HG02943 (cell line): ENCODE results near the gene RABGGTB.
"Not testable (repeated sequence)": the region's sequence is repeated elsewhere in the genome, so short reads cannot be mapped to it uniquely, and the experiment has no call there.

Experiments
- ATAC-seq: cut with Tn5 transposase; IDR thresholded peaks from one replicate; pipeline ENCODE4 v1.9.1; 2021; ENCODE audit warnings: mild to moderate bottlenecking, low read depth, moderate library complexity; ENCODE audit not compliant: unreplicated experiment

The RABGGTB gene

GRCh38 chr1:75785983-75786853 lies at the start of gene RABGGTB:
RABGGTB (plus strand) TSS chr1:75786256; CDS start chr1:75786272, 16 bp downstream.
- peak; percentile 62 for ATAC-seq

DNA sequence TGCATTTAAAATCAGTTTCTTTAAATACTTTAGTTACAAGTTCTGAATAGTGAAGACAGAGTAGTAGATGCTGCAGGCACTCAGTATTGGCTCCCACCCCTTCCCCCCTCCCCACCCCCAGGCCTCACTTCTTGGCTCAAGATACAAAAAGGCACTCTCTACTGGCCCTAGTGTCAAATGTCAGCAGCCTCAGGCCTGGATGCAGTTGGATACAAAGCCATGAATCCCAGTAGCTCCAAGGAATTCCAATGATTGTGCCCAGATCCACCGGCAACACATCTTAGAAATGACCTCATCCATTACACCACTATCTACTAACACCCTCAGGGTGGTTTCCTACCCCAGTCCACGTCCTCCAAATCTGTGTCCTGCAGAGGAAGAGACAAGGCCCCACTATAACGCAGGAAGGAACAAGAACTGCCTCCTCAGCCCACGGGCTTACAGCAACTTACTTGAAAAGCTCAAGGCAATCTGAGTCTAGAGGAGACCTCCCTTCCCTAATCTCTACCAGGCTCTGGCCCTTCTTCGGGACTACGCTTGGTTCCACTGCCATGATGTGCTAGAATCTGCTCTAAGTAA lies 43.9 kb upstream of the RABGGTB start:
- no peak for ATAC-seq

DNA sequence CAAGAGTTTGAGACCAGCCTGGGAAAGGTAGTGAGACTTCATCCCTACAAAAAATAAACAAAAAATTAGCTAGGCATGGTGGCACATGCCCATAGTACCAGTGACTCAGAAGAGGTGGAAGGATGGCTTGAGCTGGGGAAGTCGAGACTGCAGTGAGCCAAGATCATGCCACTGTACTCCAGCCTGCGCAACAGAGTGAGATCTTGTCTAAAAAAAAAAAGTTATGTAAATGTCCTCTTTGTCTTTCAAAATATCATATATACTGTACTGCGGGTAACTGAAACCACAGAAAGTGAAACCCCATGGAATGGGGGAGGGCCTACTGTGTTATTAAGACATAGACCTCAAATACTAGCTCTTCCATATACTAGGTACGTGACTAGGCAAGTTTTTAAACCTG lies 40.8 kb upstream of the RABGGTB start:
- peak; percentile 83 for ATAC-seq

DNA sequence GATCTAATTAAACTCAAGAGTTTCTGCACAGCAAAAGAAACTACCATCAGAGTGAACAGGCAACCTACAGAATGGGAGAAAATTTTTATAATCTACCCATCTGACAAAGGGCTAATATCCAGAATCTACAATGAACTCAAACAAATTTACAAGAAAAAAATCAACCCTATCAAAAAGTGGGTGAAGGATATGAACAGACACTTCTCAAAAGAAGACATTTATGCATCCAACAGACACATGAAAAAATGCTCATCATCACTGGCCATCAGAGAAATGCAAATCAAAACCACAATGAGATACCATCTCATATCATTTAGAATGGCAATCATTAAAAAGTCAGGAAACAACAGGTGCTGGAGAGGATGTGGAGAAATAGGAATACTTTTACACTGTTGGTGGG lies 28.8 kb upstream of the RABGGTB start:
- ATAC-seq: not testable (repeated sequence)

DNA sequence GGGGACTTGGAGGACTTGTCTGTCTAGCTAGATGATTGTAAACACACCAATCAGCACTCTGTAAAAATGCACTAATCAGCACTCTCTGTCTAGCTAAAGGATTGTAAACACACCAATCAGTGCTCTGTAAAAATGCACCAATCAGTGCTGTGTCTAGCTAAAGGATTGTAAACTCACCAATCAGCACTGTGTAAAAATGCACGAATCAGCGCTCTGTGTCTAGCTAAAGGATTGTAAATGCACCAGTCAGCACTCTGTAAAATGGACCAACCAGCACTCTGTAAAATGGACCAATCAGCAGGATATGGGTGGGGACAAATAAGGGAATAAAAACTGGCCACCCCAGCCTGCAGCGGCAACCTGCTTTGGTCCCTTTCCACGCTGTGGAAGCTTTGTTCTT lies 27.5 kb upstream of the RABGGTB start:
- not testable (repeated sequence) for ATAC-seq

GRCh38 chr1:75764057-75764655 lies 21.9 kb upstream of the RABGGTB start:
- no peak for ATAC-seq

- ATAC-seq: no peak
Observed at GRCh38 chr1:75765697-75766355, 20.2 kb upstream of the RABGGTB start.

DNA sequence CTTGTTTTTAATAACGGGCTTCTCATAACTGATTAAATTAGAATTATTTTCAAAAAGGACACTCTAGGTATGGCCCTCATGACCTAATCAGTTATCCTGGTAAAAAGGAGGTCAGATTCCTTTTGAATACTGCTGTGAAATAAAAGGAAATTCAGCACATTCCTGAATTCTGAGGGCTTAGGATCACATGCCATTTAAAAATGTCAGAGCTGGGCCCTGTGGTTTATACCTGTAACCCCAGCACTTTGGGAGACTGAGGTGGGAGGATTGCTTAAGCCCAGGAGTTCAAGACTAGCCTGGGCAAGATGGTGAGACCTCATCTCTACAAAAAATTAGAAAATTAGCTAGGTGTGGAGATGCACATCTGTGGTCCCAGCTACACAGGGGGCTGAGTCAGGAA lies 18.0 kb upstream of the RABGGTB start:
- ATAC-seq: no peak

DNA sequence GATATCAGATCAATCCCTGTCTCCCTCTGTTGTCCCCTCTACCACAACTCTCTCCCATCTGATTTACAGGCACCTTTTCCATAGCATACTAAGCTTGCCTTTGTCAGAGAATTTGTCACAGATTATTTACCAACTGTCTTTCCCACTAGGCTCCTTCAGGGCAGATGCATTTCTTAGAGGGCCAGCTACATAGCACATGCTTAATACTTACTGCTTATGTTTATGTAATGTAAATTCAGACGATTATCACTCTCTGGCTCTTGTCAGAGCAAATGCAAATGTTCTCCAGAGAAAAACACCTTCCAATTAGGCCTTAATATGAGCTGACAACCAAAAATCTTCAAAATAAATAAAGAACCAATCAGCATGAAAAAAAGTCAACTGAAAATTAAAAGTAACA lies 15.3 kb upstream of the RABGGTB start:
- no peak for ATAC-seq

DNA sequence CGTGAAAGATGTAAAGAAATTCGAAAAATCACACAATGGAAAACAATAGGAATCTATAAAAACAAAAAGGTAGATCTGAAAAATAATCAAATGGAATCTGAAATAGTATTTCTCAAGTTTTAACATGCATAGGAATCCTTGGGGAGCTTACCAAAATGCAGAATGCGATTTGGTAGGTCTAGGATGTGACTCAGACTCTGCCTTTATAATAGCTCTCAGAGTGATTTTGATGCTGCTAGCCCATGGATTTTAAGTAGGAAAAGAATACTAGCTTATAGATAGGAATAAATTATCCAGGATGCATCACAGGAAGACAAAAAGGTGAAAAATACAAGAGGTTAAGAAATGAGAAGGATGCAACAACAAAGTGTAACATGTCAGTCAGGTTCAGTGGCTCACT lies 14.1 kb upstream of the RABGGTB start:
- ATAC-seq: no peak

- not testable (repeated sequence) for ATAC-seq
Observed at GRCh38 chr1:75777812-75778211, 8.2 kb upstream of the RABGGTB start.

- ATAC-seq: not testable (repeated sequence)
Observed at GRCh38 chr1:75778694-75779093, 7.4 kb upstream of the RABGGTB start.

GRCh38 chr1:75780183-75780582 lies 5.9 kb upstream of the RABGGTB start:
- ATAC-seq: not testable (repeated sequence)

DNA sequence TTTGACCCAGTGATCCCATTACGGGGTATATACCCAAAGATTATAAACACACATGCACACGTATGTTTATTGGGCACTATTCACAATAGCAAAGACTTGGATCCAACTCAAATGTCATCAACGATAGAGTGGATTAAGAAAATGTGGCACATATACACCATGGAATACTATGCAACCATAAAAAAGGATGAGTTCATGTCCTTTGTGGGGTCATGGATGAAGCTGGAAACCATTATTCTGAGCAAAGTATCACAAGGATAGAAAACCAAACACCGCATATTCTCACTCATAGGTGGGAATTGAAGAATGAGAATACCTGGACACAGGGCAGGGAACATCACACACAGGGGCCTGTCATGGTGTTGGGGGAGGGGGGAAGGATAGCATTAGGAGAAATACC lies 2.1 kb upstream of the RABGGTB start:
- ATAC-seq: not testable (repeated sequence)

DNA sequence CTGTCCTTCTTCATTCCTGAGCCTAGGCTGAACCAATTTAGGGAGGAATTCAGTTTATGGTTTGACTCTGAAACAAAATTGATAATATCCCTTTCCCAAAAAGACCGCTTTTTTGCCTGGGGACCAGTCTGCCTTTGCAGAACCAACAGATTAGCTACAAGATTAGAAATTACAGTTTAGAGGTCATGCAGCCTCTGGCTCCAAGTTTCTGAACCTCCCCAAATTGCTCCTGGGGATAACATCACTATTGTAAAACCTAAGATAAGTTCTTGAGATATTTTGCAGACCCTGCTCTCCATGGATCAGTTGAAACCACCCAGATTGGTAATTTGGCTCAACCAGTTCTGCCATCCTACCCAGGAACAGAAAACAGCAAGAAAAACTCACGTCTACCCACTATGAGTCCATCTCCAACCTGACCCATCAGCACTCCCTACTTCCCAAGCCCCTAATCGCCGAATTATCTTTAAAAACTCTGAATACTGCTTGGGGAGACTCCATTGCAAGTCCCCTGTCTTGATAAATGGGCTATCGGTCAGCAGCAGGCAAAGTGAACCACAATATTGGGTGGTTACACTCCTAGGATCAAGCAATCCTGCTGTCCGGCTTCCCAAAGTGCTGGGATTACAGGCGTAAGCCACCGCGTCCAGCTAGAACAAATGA lies 605 bp upstream of the RABGGTB start:
- peak; percentile 28 for ATAC-seq

DNA sequence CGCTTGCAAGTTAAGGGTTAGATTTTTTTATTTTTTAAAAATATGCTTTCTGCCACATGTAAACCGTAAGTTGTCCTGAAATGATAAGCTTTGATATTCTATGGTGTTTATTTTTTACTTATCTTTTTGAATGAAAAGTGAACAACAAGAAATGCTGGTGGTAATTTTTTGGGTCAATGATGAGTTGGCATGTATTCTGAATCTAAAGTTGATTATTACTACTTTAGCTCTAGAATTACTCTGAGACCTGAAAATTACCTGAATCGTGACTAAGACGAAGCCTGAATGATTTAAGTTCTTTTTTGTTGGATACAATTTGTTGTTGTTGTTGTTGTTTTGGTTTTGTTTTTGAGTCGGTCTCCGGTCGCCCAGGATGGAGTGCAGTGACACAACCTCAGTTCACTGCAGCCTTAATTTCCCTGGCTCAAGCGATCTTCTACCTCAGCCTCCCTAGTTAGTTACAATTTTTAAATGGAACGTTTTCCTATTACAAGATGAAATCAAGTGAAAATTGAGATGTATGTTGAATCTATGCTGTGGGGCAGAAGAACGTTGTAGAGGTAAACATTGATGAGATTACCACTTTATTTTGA lies 941 bp downstream of the RABGGTB start:
- ATAC-seq: no peak

- no peak for ATAC-seq
Observed at GRCh38 chr1:75787524-75787923, 1.5 kb downstream of the RABGGTB start.

DNA sequence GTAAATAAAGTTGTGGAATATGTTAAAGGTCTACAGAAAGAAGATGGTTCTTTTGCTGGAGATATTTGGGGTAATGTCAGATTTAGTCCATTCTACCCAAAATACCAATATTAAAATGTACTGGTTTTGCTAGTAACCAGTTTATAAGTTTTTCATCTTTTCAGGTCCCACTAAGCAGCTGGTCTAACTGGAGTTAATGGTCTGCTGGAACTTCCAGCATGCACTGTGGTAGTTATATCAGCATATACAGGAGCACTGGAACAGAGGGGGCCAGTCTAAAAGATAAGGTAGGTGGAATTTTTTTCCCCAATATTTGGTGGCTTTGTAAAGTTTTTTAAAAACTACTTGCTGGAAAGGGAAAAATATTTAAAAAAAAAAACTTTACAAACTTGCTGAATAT lies 3.9 kb downstream of the RABGGTB start:
- no peak for ATAC-seq

DNA sequence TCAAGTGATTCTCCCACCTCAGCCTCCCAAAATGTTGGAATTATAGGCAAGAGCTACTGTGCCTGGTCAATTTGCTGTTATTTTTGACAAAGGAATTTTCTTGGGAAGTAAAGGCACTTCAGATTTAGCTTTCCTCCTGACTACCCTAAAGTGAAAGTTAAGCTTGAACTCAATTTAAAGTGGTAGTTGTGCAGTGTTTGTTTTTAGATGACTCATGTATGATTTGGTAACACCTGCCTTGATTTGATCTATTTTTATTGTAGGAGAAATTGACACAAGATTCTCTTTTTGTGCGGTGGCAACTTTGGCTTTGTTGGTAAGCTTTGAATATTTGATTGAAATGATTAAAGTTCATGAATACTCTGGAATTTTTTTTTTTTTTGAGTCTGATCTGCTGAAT lies 5.0 kb downstream of the RABGGTB start:
- ATAC-seq: no peak

GRCh38 chr1:75792091-75792490 lies 6.0 kb downstream of the RABGGTB start:
- ATAC-seq: no peak
